ENCODE results near the gene AGAP1. TPM values are rescaled to one million over a fixed set of nuclear protein-coding genes. Genes with fewer than 3 reads are reported as not detected.

The AGAP1 gene
- total RNA-seq, 1 experiment from 2014 or later: 25.8 TPM

- Histone ChIP-seq H3K9me3 (ENCODE audit: control insufficient read depth, low read depth, low read length) (no peaks in the 10 kb centered on the region), H3K23me2 (ENCODE audit: insufficient read length, low read depth, low read length, poor library complexity, severe bottlenecking) (no peaks in the 10 kb centered on the region), H4K8ac (replicated peaks; ENCODE audit: insufficient read length, low read depth, low read length) (no peak overlapping the region), H2BK15ac (ENCODE audit: low read depth, low read length) (no peak overlapping the region), H2BK120ac (ENCODE audit: low read depth, low read length, poor library complexity, severe bottlenecking) (no peak overlapping the region), H3K79me1 (ENCODE audit: insufficient read depth, low read depth, low read length, poor library complexity, severe bottlenecking) (no peaks in the 10 kb centered on the region), H2BK5ac (ENCODE audit: insufficient read length, low read length) (no peak overlapping the region), H3K9ac (ENCODE audit: extremely low read depth, insufficient read length, low read length) (no peak overlapping the region), H3K79me2 (ENCODE audit: insufficient read depth, low read length) (no peaks in the 10 kb centered on the region), H3K4ac (ENCODE audit: low read depth, low read length) (no peak overlapping the region), H2AK5ac (ENCODE audit: insufficient read length, low read length) (no peak overlapping the region), H2BK12ac (ENCODE audit: insufficient read length, low read depth, low read length) (no peak overlapping the region), H3K18ac (ENCODE audit: insufficient read length, low read depth, low read length) (no peak overlapping the region), H3K23ac (ENCODE audit: insufficient read length, low read depth, low read length) (no peak overlapping the region), H3K27ac (ENCODE audit: insufficient read length, low read depth, low read length) (no peak overlapping the region), H2AFZ (ENCODE audit: low read length) (no peak overlapping the region), H3T11ph (ENCODE audit: low read length) (no peak overlapping the region), H3K4me1 (ENCODE audit: insufficient read depth, low read length) (no peaks in the 10 kb centered on the region), H3K4me2 (ENCODE audit: insufficient read depth, insufficient read length, low read length) (no peak overlapping the region), H4K20me1 (ENCODE audit: control insufficient read depth, insufficient read depth, insufficient read length) (no peaks in the 10 kb centered on the region), H3K27me3 (ENCODE audit: insufficient read depth, low read length) (no peaks in the 10 kb centered on the region), H4K91ac (ENCODE audit: insufficient read length, low read depth, low read length) (no peak overlapping the region), H3K14ac (ENCODE audit: insufficient read depth, low read length) (no peak overlapping the region), H4K5ac (ENCODE audit: insufficient read length, low read depth, low read length) (no peak overlapping the region), H2BK20ac (ENCODE audit: low read depth, low read length, poor library complexity, severe bottlenecking) (no peak overlapping the region), H3K56ac (ENCODE audit: insufficient read length, low read depth, low read length) (no peak overlapping the region)
- DNase-seq: no peak
- Mint-ChIP-seq H3K36me3 (ENCODE audit: insufficient read depth in 1 of 3, low read depth in 3 of 3) (peaks cover 0 to 4% (median 0%) of the 10 kb centered on the region in 3 experiments; a peak in 2 of 7 replicates), H3K27me3 (ENCODE audit: low read depth) (peaks cover 17% of the 10 kb centered on the region), H3K4me1 (no peaks in the 10 kb centered on the region), H3K27ac (no peak overlapping the region), H3K9me3 (peaks cover 0 to 9% of the 10 kb centered on the region in 2 experiments; a peak in 4 of 5 replicates), H3K4me3 (no peak overlapping the region)
- TF ChIP-seq CTCF (conservative IDR thresholded peaks at IDR 0.05): no peak
- WGBS (ENCODE audit: extremely low coverage, insufficient read length, low lambda C conversion rate): no CpG with 5 or more reads among the region's 5 CpGs
Observed at GRCh38 chr2:235485362-235485761, 8.5 kb upstream of the AGAP1 start.

All from H9 (cell line).